ENCODE measurements around the gene PPP2R2D.

PPP2R2D gene

GRCh38 chr10:131900350-131901152 lies at the start of gene PPP2R2D:
TSS of gene PPP2R2D (plus strand) at chr10:131901008. CDS start at chr10:131901149, 141 bp downstream.
- DNase-seq (ENCODE audit: low spot score): peak; percentile 93

GRCh38 chr10:131851346-131851745 lies 49.5 kb upstream of the PPP2R2D start:
- no peak for DNase-seq (ENCODE audit: low spot score)

GRCh38 chr10:131852176-131852822 lies 48.5 kb upstream of the PPP2R2D start:
- no peak for DNase-seq (ENCODE audit: low spot score)

- no peak for DNase-seq (ENCODE audit: low spot score)
Measured at GRCh38 chr10:131852823-131853609, 47.8 kb upstream of the PPP2R2D start.

- DNase-seq (ENCODE audit: low spot score): no peak
Measured at GRCh38 chr10:131853610-131853964, 47.2 kb upstream of the PPP2R2D start.

- no peak for DNase-seq (ENCODE audit: low spot score)
Measured at GRCh38 chr10:131854579-131855335, 46.1 kb upstream of the PPP2R2D start.

GRCh38 chr10:131855461-131856401 lies 45.1 kb upstream of the PPP2R2D start:
- no peak for DNase-seq (ENCODE audit: low spot score)

GRCh38 chr10:131856441-131857094 lies 44.2 kb upstream of the PPP2R2D start:
- DNase-seq (ENCODE audit: low spot score): no peak

- DNase-seq (ENCODE audit: low spot score): no peak
Measured at GRCh38 chr10:131857156-131858117, 43.4 kb upstream of the PPP2R2D start.

- no peak for DNase-seq (ENCODE audit: low spot score)
Measured at GRCh38 chr10:131858118-131858515, 42.7 kb upstream of the PPP2R2D start.

- no peak for DNase-seq (ENCODE audit: low spot score)
Measured at GRCh38 chr10:131858583-131859340, 42.0 kb upstream of the PPP2R2D start.

- no peak for DNase-seq (ENCODE audit: low spot score)
Measured at GRCh38 chr10:131859341-131860020, 41.3 kb upstream of the PPP2R2D start.

- DNase-seq (ENCODE audit: low spot score): no peak
Measured at GRCh38 chr10:131860311-131860710, 40.5 kb upstream of the PPP2R2D start.

- no peak for DNase-seq (ENCODE audit: low spot score)
Measured at GRCh38 chr10:131860806-131861440, 39.9 kb upstream of the PPP2R2D start.

GRCh38 chr10:131862548-131862947 lies 38.3 kb upstream of the PPP2R2D start:
- DNase-seq (ENCODE audit: low spot score): no peak

GRCh38 chr10:131865223-131865917 lies 35.4 kb upstream of the PPP2R2D start:
- no peak for DNase-seq (ENCODE audit: low spot score)

- DNase-seq (ENCODE audit: low spot score): no peak
Measured at GRCh38 chr10:131866673-131867072, 34.1 kb upstream of the PPP2R2D start.

Measured in putamen (tissue), 1 donor.